GM08714 (cell line): ENCODE data around the gene BAIAP2.
"Not testable (repeated sequence)": the region's sequence is repeated elsewhere in the genome, so short reads cannot be mapped to it uniquely, and the experiment has no call there.

Experiments
- H3K4me3 ChIP-seq: fragments of 200-500 bp; sonication (Bioruptor generic); 2 replicates; pipeline ENCODE4 v1.5.1; 2014; ENCODE audit warnings: mild to moderate bottlenecking, low read length, inconsistent platforms
- ZNF274 ChIP-seq: IDR thresholded peaks from 2 replicates; pipeline ENCODE4 v1.6.1; 2012; ENCODE audit warnings: mild to moderate bottlenecking, low read depth, low read length

The BAIAP2 gene

GRCh38 chr17:81011951-81012350, 23.0 kb upstream of the BAIAP2 start:
- no peak overlapping the region for H3K4me3 ChIP-seq
- no peak for TF ChIP-seq ZNF274

GRCh38 chr17:81012574-81013447, 22.1 kb upstream of the BAIAP2 start:
- no peak overlapping the region for H3K4me3 ChIP-seq
- no peak for TF ChIP-seq ZNF274

DNA sequence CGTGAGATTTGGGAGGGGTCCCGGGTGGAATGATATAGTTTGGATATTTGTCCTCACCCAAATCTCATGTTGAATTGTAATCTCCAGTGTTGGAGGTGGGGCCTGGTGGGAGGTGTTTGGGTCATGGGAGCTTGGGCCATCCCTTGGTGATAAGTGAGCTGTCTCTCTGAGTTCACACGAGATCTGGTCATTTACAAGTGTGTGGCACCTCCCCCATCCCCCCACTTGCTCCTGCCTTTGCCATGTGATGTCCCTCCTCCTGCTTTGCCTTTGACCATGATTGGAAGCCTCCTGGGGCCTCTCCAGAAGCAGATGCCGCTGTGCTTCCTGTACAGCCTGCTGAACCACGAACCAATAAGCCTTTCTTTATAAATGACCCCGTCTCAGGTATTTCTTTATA, 21.3 kb upstream of the BAIAP2 start:
- no peak for TF ChIP-seq ZNF274
- no peak overlapping the region for H3K4me3 ChIP-seq

DNA sequence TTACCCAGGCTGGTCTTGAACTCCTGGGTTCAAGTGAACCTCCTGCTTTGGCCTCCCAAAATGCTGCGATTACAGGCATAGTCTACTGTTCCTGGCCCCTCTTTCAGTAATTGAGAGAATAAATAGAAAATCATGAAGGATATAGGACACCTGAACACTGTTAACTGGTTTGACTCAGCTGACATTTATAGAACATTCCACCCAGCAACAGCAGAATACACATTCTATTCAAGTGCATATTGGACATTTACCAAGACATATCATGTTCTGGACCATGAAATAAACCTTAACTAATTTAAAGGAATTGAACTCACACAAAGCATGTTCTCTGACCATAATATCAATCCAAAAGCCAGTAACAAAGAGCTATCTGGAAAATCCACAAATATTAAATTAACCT, 19.8 kb upstream of the BAIAP2 start:
- no peak overlapping the region for H3K4me3 ChIP-seq
- no peak for TF ChIP-seq ZNF274

DNA sequence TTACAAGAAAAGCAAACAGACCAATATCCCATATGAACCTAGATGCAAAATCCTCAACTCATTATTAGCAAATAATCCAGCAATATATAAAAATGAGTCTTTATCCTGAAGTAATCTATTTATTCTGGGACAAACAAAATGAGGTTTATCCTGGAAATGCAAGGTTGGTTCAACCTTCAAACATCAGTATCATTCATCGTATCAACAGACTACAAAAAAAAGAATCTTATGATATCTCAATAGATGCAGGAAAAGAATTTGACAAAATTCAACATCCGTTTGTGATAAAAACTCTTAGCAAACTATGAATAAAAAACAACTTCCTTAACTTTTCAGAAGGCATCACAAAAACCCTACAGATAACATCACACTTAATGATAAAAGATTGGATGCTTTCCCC, 18.4 kb upstream of the BAIAP2 start:
- H3K4me3 ChIP-seq, result no peak overlapping the region
- TF ChIP-seq ZNF274, result no peak

- H3K4me3 ChIP-seq, result not testable (repeated sequence)
Measured at GRCh38 chr17:81017330-81017729, 17.6 kb upstream of the BAIAP2 start.

GRCh38 chr17:81018044-81018802, 16.7 kb upstream of the BAIAP2 start:
- H3K4me3 ChIP-seq, result peak overlapping the region; percentile 15; the same call in 1 of the 2 replicates
- no peak for TF ChIP-seq ZNF274

- TF ChIP-seq ZNF274, result no peak
- H3K4me3 ChIP-seq, result no peak overlapping the region
Measured at GRCh38 chr17:81019563-81020442, 15.1 kb upstream of the BAIAP2 start.

- no peak for TF ChIP-seq ZNF274
- H3K4me3 ChIP-seq, result no peak overlapping the region
Measured at GRCh38 chr17:81020443-81020766, 14.5 kb upstream of the BAIAP2 start.

DNA sequence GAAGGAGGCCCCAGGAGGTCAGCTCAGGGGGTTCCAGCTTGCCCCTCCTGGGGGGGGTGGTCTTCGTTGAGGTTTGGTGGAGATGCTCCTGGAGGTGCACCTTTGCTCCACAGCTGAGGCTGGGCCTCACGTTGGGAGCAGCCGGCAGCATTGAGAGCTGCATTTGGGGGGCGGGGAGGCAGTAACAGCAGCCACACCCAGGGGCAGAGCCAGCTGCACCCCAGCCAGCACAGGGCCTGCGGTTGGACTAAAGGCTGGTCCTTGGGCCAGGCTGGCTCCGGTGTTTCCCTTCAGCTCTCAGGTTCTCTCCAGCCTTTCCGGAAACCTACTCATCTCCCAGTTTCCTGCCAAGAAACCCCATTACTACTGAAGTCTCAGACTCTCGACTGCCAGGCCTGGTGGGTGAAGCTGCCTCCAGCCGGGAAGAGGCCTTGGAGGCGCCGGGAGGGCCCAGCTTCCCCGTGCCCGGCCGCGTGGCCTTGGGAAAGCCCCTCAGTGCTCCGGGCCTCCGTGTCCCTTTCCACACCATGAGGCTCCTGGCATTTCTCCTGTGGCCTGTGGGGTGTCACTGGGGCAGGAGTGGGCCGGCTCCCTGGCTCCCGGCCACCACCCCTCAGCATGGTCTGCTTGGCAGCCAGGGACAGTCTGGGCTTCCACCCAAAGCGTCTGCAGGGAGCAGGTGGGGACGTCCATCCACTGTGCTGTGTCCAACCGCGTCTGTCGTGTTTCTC, 14.0 kb upstream of the BAIAP2 start:
- TF ChIP-seq ZNF274, result no peak
- no peak overlapping the region for H3K4me3 ChIP-seq

DNA sequence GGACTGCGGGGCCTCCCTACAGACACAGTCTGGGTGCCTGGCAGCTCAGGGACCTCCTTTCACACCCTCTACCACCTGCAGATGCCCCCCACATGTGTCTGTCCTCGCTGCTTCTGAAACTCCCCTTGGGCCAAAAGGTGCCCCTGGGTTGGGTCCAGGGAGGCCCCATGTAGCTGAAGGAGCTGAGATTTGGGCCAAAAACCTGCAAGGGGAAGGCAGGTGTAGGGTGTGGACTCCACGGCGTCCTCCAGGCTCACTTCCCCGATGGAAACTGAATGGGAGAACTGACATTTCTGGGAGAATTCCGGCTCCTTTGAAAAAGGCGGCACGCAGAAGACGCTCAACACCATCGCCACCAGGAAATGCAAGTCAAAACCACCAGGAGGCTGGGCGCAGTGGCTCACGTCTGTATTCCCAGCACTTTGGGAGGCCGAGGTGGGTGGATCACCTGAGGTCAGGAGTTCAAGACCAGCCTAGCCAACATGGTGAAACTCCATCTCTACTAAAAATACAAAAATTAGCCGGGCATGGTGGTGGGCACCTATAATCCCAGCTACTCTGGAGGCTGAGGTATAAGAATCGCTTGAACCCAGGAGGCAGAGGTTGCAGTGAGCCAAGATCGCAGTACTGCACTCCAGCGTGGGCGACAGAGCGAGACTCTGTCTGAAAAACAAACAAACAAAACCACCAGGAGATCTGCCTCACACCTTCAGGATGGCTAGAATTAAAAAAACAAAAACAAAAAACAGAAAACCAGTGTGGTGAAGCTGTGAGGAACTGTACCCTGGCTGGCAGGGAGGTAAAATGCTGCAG, 13.2 kb upstream of the BAIAP2 start:
- no peak overlapping the region for H3K4me3 ChIP-seq
- TF ChIP-seq ZNF274, result no peak

GRCh38 chr17:81022344-81022676, 12.6 kb upstream of the BAIAP2 start:
- no peak for TF ChIP-seq ZNF274
- no peak overlapping the region for H3K4me3 ChIP-seq

DNA sequence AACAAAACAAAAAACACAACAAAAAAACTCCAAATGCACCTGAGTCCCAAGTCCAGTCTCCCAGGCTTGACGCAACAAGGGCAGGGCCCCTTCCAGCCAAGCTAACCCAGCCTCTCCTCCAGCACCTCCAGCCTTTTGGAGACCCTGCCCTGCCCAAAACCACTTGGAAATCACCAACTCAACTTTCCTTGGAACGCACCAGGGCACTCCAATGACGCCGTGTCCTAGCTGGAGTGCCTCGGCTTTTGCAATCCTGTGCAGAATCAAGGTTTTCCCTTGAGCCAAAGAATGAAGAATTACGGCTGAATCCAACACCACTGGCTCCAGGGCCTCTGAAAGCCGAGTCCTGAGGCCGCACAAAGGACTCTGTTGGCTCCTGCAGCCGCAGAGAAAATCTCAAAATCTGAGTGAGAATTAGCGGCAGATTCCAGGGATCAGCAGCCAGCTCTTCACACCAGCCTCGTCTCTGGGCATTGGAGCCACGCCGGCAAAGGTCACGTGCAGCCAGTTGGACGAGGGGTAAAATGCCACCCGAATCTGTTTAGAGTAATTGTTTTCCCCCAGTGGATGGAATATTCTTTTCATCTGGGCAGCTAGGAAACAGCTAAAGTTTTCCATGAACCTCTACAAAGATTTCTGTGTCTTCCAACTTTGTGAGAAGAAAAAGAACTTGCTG, 9.7 kb upstream of the BAIAP2 start:
- H3K4me3 ChIP-seq, result no peak overlapping the region
- TF ChIP-seq ZNF274, result no peak
